Stimulated activated CD8-positive, alpha-beta memory T cell treated with anti-CD3 and anti-CD28 coated beads, Interleukin-15, amount 100 ng/mL, for 24 hours (primary cell): ENCODE measurements around the gene ITGB4.
A peak's percentile ranks its signal among the peaks of the same experiment; 100 is the strongest.

Experiments used
- DNase-seq: peaks from one replicate; pipeline ENCODE4 v3.0.0-alpha.2; 2020; ENCODE audit warnings: low read depth

Gene ITGB4

GRCh38 chr17:75731716-75732498, 10.6 kb downstream of the ITGB4 start:
- no peak for DNase-seq

GRCh38 chr17:75733471-75733870, 12.2 kb downstream of the ITGB4 start:
- DNase-seq = no peak

DNA sequence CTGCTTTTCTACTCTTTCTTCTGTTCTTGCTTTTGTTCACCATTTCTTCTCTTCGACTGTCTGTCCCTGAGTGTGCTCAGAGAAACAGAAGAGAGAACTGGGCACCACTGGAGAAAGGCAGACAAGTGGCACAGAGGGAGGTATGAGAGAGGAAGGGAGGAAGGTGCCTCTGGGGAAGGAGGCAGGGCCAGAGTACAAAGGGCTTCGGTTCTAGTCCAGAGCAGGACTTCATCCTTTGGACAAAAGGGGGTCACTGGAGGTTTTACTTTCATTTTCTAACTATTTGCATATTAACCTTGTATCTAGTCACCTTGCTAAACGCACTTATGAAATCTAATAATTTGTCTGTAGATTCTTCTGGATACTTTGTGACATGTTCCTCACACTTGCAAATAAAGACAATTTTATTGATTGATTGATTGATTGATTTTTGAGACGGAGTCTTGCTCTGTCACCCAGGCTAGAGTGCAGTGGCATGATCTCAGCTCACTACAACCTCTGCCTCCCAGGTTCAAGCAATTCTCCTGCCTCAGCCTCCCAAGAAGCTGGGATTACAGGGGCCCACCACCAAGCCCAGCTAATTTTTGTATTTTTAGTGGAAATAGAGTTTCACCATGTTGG, 13.5 kb downstream of the ITGB4 start:
- no peak for DNase-seq

GRCh38 chr17:75736173-75736835, 15.0 kb downstream of the ITGB4 start:
- no peak for DNase-seq

DNA sequence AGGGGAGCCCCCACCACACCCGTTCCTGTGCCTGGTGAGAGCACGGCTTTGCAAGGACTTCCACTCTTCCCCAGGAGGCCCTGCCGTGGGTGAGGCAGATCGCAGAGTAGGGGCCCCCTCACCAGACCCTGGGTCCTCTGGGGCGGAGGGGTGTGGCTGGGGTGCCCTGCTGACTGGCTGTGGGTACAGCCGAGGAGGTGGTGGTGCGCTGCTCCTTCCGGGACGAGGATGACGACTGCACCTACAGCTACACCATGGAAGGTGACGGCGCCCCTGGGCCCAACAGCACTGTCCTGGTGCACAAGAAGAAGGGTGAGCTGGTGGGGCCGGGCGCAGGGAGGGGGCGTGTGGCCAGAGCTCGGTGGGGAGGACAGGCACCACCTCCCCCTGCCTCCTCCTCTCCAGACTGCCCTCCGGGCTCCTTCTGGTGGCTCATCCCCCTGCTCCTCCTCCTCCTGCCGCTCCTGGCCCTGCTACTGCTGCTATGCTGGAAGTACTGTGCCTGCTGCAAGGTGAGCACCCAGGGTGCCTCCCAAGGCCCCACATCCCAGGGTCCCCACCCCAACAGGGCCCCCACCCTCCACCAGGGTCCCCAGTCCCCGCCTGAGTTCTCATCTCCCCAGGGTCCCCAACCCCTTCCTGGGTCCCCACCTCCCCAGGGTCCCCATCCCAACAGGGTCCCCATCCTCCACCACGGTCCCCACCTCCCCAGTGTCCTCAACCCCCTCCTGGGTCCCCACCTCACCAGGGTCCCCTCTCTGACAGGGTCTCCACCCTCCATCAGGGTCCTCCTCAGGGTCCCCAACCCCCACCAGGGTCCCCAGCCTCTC, 16.1 kb downstream of the ITGB4 start:
- DNase-seq = no peak

GRCh38 chr17:75738218-75738802, 17.1 kb downstream of the ITGB4 start:
- DNase-seq = no peak

DNA sequence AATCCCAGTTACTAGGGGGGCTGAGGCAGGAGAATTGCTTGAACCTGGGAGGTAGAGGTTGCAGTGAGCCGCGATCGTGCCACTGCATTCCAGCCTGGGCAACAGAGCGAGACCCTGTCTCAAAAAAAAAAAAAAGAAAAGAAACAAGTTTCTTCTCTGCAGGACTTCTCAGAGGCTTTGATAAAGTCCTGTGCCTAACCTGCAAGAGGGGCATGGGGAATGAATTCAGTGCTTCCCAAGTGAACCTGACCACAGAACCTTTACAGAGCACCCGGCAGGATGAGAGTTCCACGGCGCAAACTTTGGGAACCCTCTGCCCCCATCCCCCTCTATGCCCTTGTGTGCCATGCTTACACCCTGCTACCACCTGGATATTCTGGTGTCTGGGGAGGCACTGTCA, 17.9 kb downstream of the ITGB4 start:
- no peak for DNase-seq

DNA sequence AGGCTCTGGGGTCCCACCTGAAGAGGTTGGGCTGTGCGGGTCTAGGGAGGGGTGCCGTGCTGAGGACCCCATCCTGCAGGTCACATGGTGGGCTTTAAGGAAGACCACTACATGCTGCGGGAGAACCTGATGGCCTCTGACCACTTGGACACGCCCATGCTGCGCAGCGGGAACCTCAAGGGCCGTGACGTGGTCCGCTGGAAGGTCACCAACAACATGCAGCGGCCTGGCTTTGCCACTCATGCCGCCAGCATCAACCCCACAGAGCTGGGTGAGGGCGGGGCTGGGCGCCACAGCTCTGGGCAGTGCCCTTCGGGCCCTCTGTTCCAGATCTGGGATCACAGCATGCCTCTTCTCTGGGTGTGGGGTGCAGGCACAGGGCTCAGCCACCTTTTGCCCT, 18.5 kb downstream of the ITGB4 start:
- DNase-seq = no peak

- DNase-seq = no peak
Measured at GRCh38 chr17:75740215-75740614, 19.0 kb downstream of the ITGB4 start.

DNA sequence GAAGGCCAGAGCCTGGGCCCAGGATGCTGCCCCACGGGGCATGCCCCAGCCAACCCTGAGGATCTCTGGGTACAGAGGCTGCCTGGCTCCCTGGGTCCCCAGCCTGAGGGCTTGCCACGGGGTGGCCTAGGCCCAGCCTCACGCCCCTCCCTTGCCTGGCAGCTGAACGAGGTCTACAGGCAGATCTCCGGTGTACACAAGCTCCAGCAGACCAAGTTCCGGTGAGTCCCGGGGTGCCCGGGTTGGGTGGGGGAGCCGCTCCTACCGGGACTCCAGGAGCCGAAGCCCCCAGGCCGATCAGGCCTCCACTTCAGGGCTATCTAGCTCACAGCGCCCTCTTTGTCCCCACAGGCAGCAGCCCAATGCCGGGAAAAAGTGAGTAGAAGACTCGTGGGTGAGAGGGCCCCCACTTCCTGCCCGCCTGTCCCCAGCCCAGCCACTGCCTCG, 19.4 kb downstream of the ITGB4 start:
- DNase-seq = no peak

DNA sequence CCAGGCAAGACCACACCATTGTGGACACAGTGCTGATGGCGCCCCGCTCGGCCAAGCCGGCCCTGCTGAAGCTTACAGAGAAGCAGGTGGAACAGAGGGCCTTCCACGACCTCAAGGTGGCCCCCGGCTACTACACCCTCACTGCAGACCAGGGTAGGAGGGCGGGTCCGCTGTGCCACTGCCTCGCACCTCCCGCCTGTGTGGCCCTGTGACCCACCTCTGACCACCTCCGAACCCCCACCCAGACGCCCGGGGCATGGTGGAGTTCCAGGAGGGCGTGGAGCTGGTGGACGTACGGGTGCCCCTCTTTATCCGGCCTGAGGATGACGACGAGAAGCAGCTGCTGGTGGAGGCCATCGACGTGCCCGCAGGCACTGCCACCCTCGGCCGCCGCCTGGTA, 21.1 kb downstream of the ITGB4 start:
- DNase-seq = no peak

GRCh38 chr17:75743625-75744206, 22.5 kb downstream of the ITGB4 start:
- DNase-seq = no peak

GRCh38 chr17:75748706-75749105, 27.4 kb downstream of the ITGB4 start:
- no peak for DNase-seq

DNA sequence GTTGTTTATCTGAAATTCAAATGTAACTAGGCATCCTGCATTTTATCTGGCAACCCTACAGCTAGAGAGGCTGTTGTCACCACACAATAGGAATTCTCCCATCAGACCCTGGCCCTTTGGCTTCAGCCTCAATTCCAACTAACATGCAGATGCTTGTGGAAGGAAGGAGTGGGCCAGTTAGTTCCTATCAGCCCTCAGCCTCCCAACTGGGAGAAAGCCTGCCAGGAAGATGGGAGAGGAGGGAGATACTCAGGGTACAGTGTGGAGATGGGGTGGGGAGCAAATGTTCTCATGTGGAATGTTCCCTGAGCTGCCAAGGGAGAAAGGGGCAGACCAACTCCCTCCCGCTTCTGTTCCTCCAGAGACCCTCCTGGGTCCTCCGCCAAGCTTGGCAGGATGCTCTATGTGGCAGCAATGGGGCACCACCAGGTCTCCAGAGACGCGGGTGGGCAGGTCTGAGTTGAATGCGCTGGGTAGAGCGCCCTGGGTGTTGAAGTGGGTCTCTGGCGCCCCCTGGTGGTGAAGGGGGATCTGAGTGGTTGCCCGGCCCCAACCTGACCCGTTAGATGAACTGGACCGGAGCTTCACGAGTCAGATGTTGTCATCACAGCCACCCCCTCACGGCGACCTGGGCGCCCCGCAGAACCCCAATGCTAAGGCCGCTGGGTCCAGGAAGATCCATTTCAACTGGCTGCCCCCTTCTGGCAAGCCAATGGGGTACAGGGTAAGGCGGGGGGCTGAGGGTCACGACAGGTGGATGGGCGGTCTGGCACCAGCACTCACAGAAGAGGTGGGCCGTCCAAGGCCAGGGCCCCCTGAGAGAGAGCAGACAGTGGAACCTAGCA, 28.5 kb downstream of the ITGB4 start:
- DNase-seq = peak; percentile 93

- DNase-seq = no peak
Measured at GRCh38 chr17:75750661-75751423, 29.6 kb downstream of the ITGB4 start.

- DNase-seq = no peak
Measured at GRCh38 chr17:75751676-75752404, 30.6 kb downstream of the ITGB4 start.

DNA sequence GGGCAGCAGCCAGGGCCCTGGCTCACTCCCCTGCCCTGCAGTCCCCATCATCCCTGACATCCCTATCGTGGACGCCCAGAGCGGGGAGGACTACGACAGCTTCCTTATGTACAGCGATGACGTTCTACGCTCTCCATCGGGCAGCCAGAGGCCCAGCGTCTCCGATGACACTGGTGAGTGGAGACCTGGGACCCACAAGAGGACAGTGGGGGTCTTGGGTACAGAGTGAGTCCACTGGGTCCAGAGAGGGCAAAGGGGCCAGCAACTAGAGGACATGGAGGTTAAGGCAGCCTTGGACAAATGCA, 31.1 kb downstream of the ITGB4 start:
- DNase-seq = no peak

DNA sequence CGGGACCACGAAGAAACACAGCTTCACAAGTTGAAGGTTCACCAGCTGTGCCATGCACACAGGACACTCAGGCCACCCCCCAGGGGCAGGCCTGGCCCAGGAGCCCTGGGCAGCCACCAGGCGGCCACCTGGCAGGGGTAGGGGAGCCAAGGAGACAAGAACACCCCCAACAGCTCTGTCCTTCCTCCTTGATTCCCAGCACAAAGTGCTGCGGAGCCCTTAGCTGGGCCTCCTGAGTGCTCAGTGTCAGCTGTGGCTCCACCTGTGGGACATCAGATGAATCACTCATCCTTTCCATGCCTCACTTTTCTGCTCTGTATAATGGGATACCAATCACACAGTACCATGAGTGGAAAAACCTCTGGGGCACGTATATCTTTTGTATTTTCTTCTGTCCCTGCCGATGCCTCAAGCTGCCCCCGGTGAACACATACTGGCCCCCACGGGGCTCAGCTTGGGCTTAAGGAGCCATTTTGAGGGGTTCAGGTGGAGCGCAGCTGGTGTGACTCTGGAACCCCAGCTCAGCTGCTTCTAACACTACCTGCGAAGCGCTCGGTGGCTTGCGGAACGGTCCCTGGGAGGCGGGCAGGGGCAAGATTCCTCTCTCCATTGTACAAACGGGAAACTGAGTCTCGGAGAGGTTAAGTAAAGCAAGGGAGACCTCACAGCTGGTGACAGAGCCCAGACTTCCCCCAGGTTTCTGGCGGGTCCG, 31.7 kb downstream of the ITGB4 start:
- no peak for DNase-seq
